Stimulated activated CD8-positive, alpha-beta memory T cell treated with anti-CD3 and anti-CD28 coated beads, Interleukin-15, amount 100 ng/mL, for 24 hours (primary cell): Measurements from ENCODE around the gene SLC9A5.
A peak's percentile ranks its signal among the peaks of the same experiment; 100 is the strongest.

Experiments used
- DNase-seq: peaks from one replicate; pipeline ENCODE4 v3.0.0-alpha.2; 2020; ENCODE audit warnings: low read depth

SLC9A5 gene

DNA sequence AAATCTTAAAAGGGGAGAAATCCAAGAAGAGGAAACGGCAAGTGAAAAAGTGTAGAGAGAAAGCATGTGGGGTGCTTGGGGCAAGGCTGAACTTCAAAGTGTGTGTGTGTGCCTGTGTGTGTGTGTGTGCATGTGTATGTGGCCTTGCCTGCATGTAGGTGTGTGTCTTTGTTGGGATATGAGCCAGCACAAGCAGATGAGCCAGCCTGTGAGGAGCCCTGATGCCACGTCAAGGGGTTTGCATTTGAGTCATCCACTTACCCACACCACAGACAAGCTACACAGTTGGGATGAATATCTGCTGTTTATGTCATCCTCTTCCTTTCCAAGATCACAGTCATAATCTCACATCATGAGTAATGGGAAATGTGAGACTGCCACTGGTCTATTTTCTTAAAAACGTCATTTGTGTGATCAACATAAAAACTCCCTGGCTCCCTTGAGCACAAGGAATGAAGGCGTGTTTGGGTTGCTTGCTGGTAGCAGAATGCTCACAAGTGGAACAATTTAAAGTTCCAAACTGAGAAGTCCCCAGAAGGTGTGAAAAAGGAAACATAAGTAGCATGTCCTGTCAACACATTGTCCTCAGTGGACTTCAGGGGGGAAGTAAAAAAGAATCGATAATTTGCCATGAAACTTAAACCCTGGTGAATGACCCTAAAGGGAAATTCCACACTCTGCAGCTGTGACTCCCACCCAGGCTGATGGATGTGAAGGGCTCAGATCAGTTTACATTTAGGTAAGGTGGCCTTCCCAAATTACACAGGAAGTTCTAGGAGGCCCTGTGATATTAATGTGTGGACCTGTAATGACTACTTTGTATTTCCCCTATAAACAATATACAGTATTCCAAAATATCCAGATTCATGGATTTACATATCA, 63.1 kb downstream of the SLC9A5 start:
- peak; percentile 36 for DNase-seq

DNA sequence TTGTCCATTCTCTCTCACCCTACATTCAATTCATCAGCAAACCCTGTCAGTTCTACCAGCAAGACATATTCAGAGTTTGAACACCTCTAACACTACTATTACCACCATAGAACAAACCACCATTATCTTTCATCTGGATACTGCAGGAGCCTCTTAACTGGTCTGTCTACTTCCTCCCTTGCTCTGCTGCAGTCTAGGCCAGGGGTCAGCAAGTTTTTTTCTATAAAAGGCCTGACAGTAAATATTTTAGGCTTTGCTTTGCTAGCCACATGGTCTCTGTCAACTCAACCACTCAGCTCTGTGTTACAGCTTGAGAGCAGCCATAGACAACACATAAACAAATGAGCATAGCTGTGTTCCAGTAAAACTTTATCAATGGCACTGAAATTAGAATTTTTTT, 63.9 kb downstream of the SLC9A5 start:
- DNase-seq: no peak

GRCh38 chr16:67317853-67318252, 69.1 kb downstream of the SLC9A5 start:
- no peak for DNase-seq
